Measurements from ENCODE around the gene CHCHD10. TPM values are rescaled to one million over a fixed set of nuclear protein-coding genes. Genes with fewer than 3 reads are reported as not detected.

CHCHD10 gene
- total and polyA plus RNA-seq, 9 donors = 2.7 to 40.5 (median 20.1) TPM

DNA sequence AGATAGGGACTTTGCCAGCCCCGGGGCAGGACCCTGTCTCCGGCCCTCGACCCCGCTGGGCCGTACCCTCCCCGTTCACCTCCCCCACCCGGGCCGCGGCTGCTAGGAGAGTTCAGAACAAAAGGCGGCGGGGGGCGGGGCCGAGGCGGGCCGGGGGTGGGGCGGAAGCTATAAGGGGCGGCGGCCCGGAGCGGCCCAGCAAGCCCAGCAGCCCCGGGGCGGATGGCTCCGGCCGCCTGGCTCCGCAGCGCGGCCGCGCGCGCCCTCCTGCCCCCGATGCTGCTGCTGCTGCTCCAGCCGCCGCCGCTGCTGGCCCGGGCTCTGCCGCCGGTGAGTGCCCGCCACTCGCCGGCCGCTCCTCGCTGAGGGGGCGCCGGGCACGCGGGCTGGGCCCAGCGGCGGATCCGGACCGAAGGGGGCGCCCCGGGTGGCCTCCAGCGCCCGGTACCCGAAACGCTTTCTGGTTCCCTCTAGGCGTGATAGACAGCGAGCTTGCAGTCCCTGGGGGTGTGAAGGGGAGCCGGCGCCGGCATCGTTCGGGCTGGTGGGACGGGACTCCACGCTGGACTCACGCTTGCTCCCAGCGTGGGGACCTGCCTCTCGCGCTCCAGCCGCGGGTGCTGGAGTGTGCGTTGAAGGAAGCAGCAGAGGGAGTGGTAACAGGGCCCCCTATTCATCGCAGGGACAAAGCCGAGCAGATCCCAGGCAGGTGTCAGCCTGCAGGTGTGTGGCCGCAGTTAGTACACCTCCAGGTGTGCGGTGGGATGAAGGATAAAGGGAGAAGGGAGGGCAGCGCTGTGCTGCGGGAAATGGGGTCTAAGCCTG, 5.1 kb upstream of the CHCHD10 start, which contains the start of gene MMP11:
TSS of gene MMP11 (plus strand) at position 201 of the 825 bp plus-strand sequence. CDS start at position 223, 22 bp downstream.
- intact Hi-C loops (cut with DNase I) = no loop called here
- Histone ChIP-seq H3K4me1 (ENCODE audit: insufficient read depth) (peaks cover 16% of the 10 kb centered on the region), H3K4me3 (peak within 1 kb of the TSS; percentile 42), H3K9me3 (no peaks in the 10 kb centered on the region), H3K36me3 (no peaks in the 10 kb centered on the region), H3K27me3 (no peaks in the 10 kb centered on the region), H3K27ac (peak within 1 kb of the TSS in 1 of 2 donors; percentile 23)
- no peak for TF ChIP-seq CTCF (IDR thresholded peaks at IDR 0.05)
- no peak for TF ChIP-seq EP300 (IDR thresholded peaks at IDR 0.05)
- no peak for TF ChIP-seq POLR2A (IDR thresholded peaks at IDR 0.05)
- WGBS, 3 donors = 2 to 10% (median 3%) methylated on average over 29 to 79 of the region's 79 CpGs
- DNase-seq = peak; percentile 58 to 79 (median 67)

GRCh38 chr22:23772315-23772648, 4.5 kb upstream of the CHCHD10 start:
- 4 to 13% (median 7%) methylated on average over 6 of the region's 6 CpGs for WGBS, 3 donors
- intact Hi-C loops (cut with DNase I) = no loop called here
- H3K9me3 ChIP-seq = no peaks in the 10 kb centered on the region
- H3K4me1 ChIP-seq (ENCODE audit: insufficient read depth) = peaks cover 16% of the 10 kb centered on the region
- DNase-seq = no peak
- TF ChIP-seq EP300 (IDR thresholded peaks at IDR 0.05) = no peak
- TF ChIP-seq POLR2A (IDR thresholded peaks at IDR 0.05) = no peak
- no peak for TF ChIP-seq CTCF (IDR thresholded peaks at IDR 0.05)
- peak overlapping the region in 1 of 2 donors; percentile 23 for H3K27ac ChIP-seq
- H3K36me3 ChIP-seq = no peaks in the 10 kb centered on the region
- no peaks in the 10 kb centered on the region for H3K27me3 ChIP-seq
- peak overlapping the region; percentile 42 for H3K4me3 ChIP-seq

GRCh38 chr22:23769321-23769965, 1.7 kb upstream of the CHCHD10 start:
- peak in 1 of 5 donors; percentile 33 for DNase-seq
- peaks cover 13% of the 10 kb centered on the region for H3K4me1 ChIP-seq (ENCODE audit: insufficient read depth)
- no peaks in the 10 kb centered on the region for H3K27me3 ChIP-seq
- TF ChIP-seq EP300 (IDR thresholded peaks at IDR 0.05) (no peak), POLR2A (IDR thresholded peaks at IDR 0.05) (no peak), CTCF (IDR thresholded peaks at IDR 0.05) (no peak)
- no peak overlapping the region for H3K27ac ChIP-seq
- H3K4me3 ChIP-seq = no peak overlapping the region
- no peaks in the 10 kb centered on the region for H3K9me3 ChIP-seq
- no peaks in the 10 kb centered on the region for H3K36me3 ChIP-seq
- 72 to 86% (median 79%) methylated on average over 6 of the region's 6 CpGs for WGBS, 3 donors
- intact Hi-C loops (cut with DNase I) = loop anchor here (5.0 kb wide), 1 partner anchor 78 kb away; no protein-coding TSS in a partner anchor

DNA sequence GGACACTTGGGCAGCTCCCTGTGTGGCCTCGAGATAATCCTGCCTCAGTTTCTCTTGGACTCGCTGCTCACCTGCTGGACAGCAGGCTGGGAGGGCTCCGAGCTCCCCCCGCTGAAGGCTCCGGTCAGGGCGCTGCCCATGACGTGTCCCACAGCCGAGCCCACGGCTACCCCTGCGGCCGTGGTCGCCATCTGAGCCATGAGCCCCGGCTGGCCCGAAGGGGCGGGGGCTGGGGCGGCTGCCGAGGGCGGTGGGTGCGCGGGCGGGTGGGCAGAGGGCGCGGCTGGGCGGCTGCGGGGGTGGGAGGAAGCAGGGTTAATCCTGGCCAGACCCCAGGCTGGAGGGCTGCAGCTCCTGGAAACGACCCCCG, 484 bp downstream of the CHCHD10 start:
- TF ChIP-seq POLR2A (IDR thresholded peaks at IDR 0.05) (no peak), CTCF (IDR thresholded peaks at IDR 0.05) (no peak), EP300 (IDR thresholded peaks at IDR 0.05) (no peak)
- Histone ChIP-seq H3K27ac (no peak overlapping the region), H3K27me3 (no peaks in the 10 kb centered on the region), H3K36me3 (no peaks in the 10 kb centered on the region), H3K4me3 (peak overlapping the region; percentile 52), H3K9me3 (no peaks in the 10 kb centered on the region), H3K4me1 (ENCODE audit: insufficient read depth) (peaks cover 9% of the 10 kb centered on the region)
- WGBS, 3 donors = 7 to 12% (median 11%) methylated on average over 20 to 27 of the region's 27 CpGs
- intact Hi-C loops (cut with DNase I) = loop anchor here (2.0 to 5.0 kb wide), 2 partner anchors 46 to 80 kb away; no protein-coding TSS in a partner anchor
- DNase-seq = no peak
